Neural cell (in vitro differentiated cells): ENCODE results near the gene GRK3. TPM values are rescaled to one million over a fixed set of nuclear protein-coding genes. Genes with fewer than 3 reads are reported as not detected.

Experiments used
- H2AFZ ChIP-seq: fragments of 200-600, 300-800 bp; sonication (generic), shearing (Covaris generic); 2 replicates; pipeline ENCODE4 v1.6.0; 2014; ENCODE audit warnings: low read depth, mild to moderate bottlenecking, antibody characterized with exemption, low read length, moderate library complexity
- H3F3A ChIP-seq: fragments of 200-600 bp; shearing (Covaris generic); 2 replicates; pipeline ENCODE4 v1.6.1; 2016; ENCODE audit warnings: mild to moderate bottlenecking, moderate library complexity, mixed read lengths, antibody characterized with exemption, low read length; ENCODE audit not compliant: insufficient read depth, poor library complexity, severe bottlenecking
- H3K27ac ChIP-seq: fragments of 200-600, 300-800 bp; sonication (generic), shearing (Covaris generic); 2 replicates; pipeline ENCODE4 v1.5.1; 2014; ENCODE audit warnings: mild to moderate bottlenecking, low read length, moderate library complexity
- H3K27me3 ChIP-seq: fragments of 300-800, 200-600 bp; sonication (generic), shearing (Covaris generic); 2 replicates; pipeline ENCODE4 v1.6.0; 2014; ENCODE audit warnings: mild to moderate bottlenecking, low read depth, low read length, moderate library complexity; ENCODE audit not compliant: insufficient read depth
- H3K36me3 ChIP-seq: fragments of 300-800, 200-600 bp; sonication (generic), shearing (Covaris generic); 2 replicates; pipeline ENCODE4 v1.5.1; 2014; ENCODE audit warnings: mild to moderate bottlenecking, antibody characterized with exemption, low read length, moderate library complexity; ENCODE audit not compliant: insufficient read depth
- H3K4me2 ChIP-seq: fragments of 300-800, 200-600 bp; sonication (generic), shearing (Covaris generic); 2 replicates; pipeline ENCODE4 v1.6.0; 2014; ENCODE audit warnings: mild to moderate bottlenecking, low read length
- H3K4me3 ChIP-seq: fragments of 300-800, 200-600 bp; sonication (generic), shearing (Covaris generic); 2 replicates; pipeline ENCODE4 v1.5.1; 2014; ENCODE audit warnings: mild to moderate bottlenecking, low read length, moderate library complexity
- H3K79me2 ChIP-seq: fragments of 200-600 bp; shearing (Covaris generic); replicated peaks from 2 replicates; pipeline ENCODE4 v1.6.0; 2014; ENCODE audit warnings: mild to moderate bottlenecking, low read length, moderate library complexity; ENCODE audit not compliant: insufficient read depth
- H3K9ac ChIP-seq: fragments of 300-800, 200-600 bp; sonication (generic), shearing (Covaris generic); 2 replicates; pipeline ENCODE4 v1.6.1; 2016; ENCODE audit warnings: mild to moderate bottlenecking, low read length, mixed read lengths
- H3K9me2 ChIP-seq: fragments of 200-600 bp; shearing (Covaris generic); 2 replicates; pipeline ENCODE4 v1.6.1; 2016; ENCODE audit warnings: mild to moderate bottlenecking, low read length, mixed read lengths; ENCODE audit not compliant: insufficient read depth
- H3K9me3 ChIP-seq: fragments of 200-600, 300-800 bp; sonication (generic), shearing (Covaris generic); 2 replicates; pipeline ENCODE4 v1.6.1; 2016; ENCODE audit warnings: mild to moderate bottlenecking, mixed run types, low read length, moderate library complexity, mixed read lengths
- H4K20me1 ChIP-seq: fragments of 200-600 bp; shearing (Covaris generic); 2 replicates; pipeline ENCODE4 v1.6.1; 2016; ENCODE audit warnings: mild to moderate bottlenecking, mixed run types; ENCODE audit not compliant: insufficient read depth
- CTCF ChIP-seq: fragments of 450-650 bp; IDR thresholded peaks from 2 replicates; pipeline ENCODE4 v1.5.1; 2014; ENCODE audit warnings: antibody characterized with exemption, mild to moderate bottlenecking, moderate library complexity; ENCODE audit not compliant: poor library complexity, severe bottlenecking
- EP300 ChIP-seq: fragments of 450-650 bp; conservative IDR thresholded peaks from 2 replicates; pipeline ENCODE4 v1.6.1; 2014; ENCODE audit warnings: antibody characterized with exemption, mild to moderate bottlenecking, moderate library complexity; ENCODE audit not compliant: poor library complexity, severe bottlenecking
- EZH2 ChIP-seq: fragments of 200-600, 300-800 bp; shearing (Covaris generic), sonication (generic); IDR thresholded peaks from 2 replicates; pipeline ENCODE4 v1.6.1; 2014; ENCODE audit warnings: antibody characterized with exemption, low read length, borderline replicate concordance, mild to moderate bottlenecking; ENCODE audit not compliant: insufficient read depth, poor library complexity, severe bottlenecking
- MXI1 ChIP-seq: fragments of 450-650 bp; conservative IDR thresholded peaks from 2 replicates; pipeline ENCODE4 v1.6.1; 2014; ENCODE audit warnings: antibody characterized with exemption, mild to moderate bottlenecking; ENCODE audit not compliant: poor library complexity, severe bottlenecking
- POLR2AphosphoS5 ChIP-seq: IDR thresholded peaks from 2 replicates; pipeline ENCODE4 v1.6.1; 2012
- RAD21 ChIP-seq: fragments of 450-650 bp; conservative IDR thresholded peaks from 2 replicates; pipeline ENCODE4 v1.6.1; 2014; ENCODE audit warnings: antibody characterized with exemption, mild to moderate bottlenecking, moderate library complexity
- REST ChIP-seq: IDR thresholded peaks from 2 replicates; pipeline ENCODE4 v1.6.1; 2012; ENCODE audit warnings: borderline replicate concordance
- SMC3 ChIP-seq: fragments of 450-650 bp; conservative IDR thresholded peaks from 2 replicates; pipeline ENCODE4 v1.6.1; 2014; ENCODE audit warnings: antibody characterized with exemption, mild to moderate bottlenecking, moderate library complexity; ENCODE audit not compliant: poor library complexity
- TAF1 ChIP-seq: IDR thresholded peaks from 2 replicates; pipeline ENCODE4 v1.6.1; 2012; ENCODE audit warnings: low read depth
- polyA plus RNA-seq: library from polyadenylated mRNA; depleted of rRNA; stranded (reverse); fragments of >200 nt; gene quantifications from 2 replicates; pipeline ENCODE4 v1.2.3, GENCODE V29; 2014

The GRK3 gene
- polyA plus RNA-seq, 1 donor from 2014 or later: 9.8 TPM

GRCh38 chr22:25598609-25599008 lies 34.1 kb downstream of the GRK3 start:
- Histone ChIP-seq H3F3A (no peaks in the 10 kb centered on the region), H3K4me3 (no peak overlapping the region), H3K9ac (no peak overlapping the region), H4K20me1 (no peaks in the 10 kb centered on the region), H3K9me2 (no peaks in the 10 kb centered on the region), H3K36me3 (no peaks in the 10 kb centered on the region), H3K79me2 (no peaks in the 10 kb centered on the region), H3K27me3 (no peaks in the 10 kb centered on the region), H3K9me3 (no peaks in the 10 kb centered on the region), H3K27ac (no peak overlapping the region), H2AFZ (no peak overlapping the region), H3K4me2 (no peak overlapping the region)
- no peak for TF ChIP-seq EP300
- TF ChIP-seq POLR2AphosphoS5: no peak
- TF ChIP-seq REST: no peak
- TF ChIP-seq MXI1: no peak
- TF ChIP-seq SMC3: no peak
- TF ChIP-seq EZH2: no peak
- no peak for TF ChIP-seq RAD21
- no peak for TF ChIP-seq CTCF
- no peak for TF ChIP-seq TAF1

- Histone ChIP-seq H3K9ac (no peak overlapping the region), H3K9me2 (no peaks in the 10 kb centered on the region), H2AFZ (no peak overlapping the region), H3K9me3 (no peaks in the 10 kb centered on the region), H3K27me3 (no peaks in the 10 kb centered on the region), H4K20me1 (no peaks in the 10 kb centered on the region), H3K27ac (no peak overlapping the region), H3F3A (no peaks in the 10 kb centered on the region), H3K4me3 (no peak overlapping the region), H3K79me2 (no peaks in the 10 kb centered on the region), H3K4me2 (no peak overlapping the region), H3K36me3 (no peaks in the 10 kb centered on the region)
- no peak for TF ChIP-seq MXI1
- TF ChIP-seq CTCF: no peak
- no peak for TF ChIP-seq EP300
- no peak for TF ChIP-seq TAF1
- no peak for TF ChIP-seq RAD21
- TF ChIP-seq POLR2AphosphoS5: no peak
- no peak for TF ChIP-seq REST
- TF ChIP-seq EZH2: no peak
- no peak for TF ChIP-seq SMC3
Observed at GRCh38 chr22:25602445-25602844, 38.0 kb downstream of the GRK3 start.
